HG03575 (cell line): Measurements from ENCODE around the gene FZD8.
"Not testable (repeated sequence)": the region's sequence is repeated elsewhere in the genome, so short reads cannot be mapped to it uniquely, and the experiment has no call there.

ENCODE experiments used
- ATAC-seq: cut with Tn5 transposase; IDR thresholded peaks from one replicate; pipeline ENCODE4 v1.9.1; 2021; ENCODE audit not compliant: unreplicated experiment, insufficient number of reproducible peaks, low FRiP score; ENCODE audit errors: extremely low read depth

FZD8 gene

GRCh38 chr10:35642035-35642792, at the start of gene FZD8:
FZD8 (minus strand) TSS chr10:35642296; CDS start chr10:35641429, 867 bp downstream.
- peak; percentile 62 for ATAC-seq

- no peak for ATAC-seq
Measured at GRCh38 chr10:35691522-35692236, 49.6 kb upstream of the FZD8 start.

- no peak for ATAC-seq
Measured at GRCh38 chr10:35690534-35690933, 48.4 kb upstream of the FZD8 start.

GRCh38 chr10:35685858-35686257, 43.8 kb upstream of the FZD8 start:
- ATAC-seq = not testable (repeated sequence)

GRCh38 chr10:35685402-35685801, 43.3 kb upstream of the FZD8 start:
- no peak for ATAC-seq

- ATAC-seq = no peak
Measured at GRCh38 chr10:35684586-35684985, 42.5 kb upstream of the FZD8 start.

- ATAC-seq = no peak
Measured at GRCh38 chr10:35675846-35676245, 33.8 kb upstream of the FZD8 start.

GRCh38 chr10:35674843-35675242, 32.7 kb upstream of the FZD8 start:
- no peak for ATAC-seq

GRCh38 chr10:35668865-35669650, 27.0 kb upstream of the FZD8 start:
- ATAC-seq = no peak

- no peak for ATAC-seq
Measured at GRCh38 chr10:35667971-35668370, 25.9 kb upstream of the FZD8 start.

- ATAC-seq = no peak
Measured at GRCh38 chr10:35667270-35667889, 25.3 kb upstream of the FZD8 start.

- no peak for ATAC-seq
Measured at GRCh38 chr10:35661236-35661635, 19.1 kb upstream of the FZD8 start.

GRCh38 chr10:35659456-35659855, 17.4 kb upstream of the FZD8 start:
- ATAC-seq = no peak

- no peak for ATAC-seq
Measured at GRCh38 chr10:35657621-35658020, 15.5 kb upstream of the FZD8 start.

- ATAC-seq = no peak
Measured at GRCh38 chr10:35652824-35653223, 10.7 kb upstream of the FZD8 start.

- ATAC-seq = no peak
Measured at GRCh38 chr10:35650894-35651293, 8.8 kb upstream of the FZD8 start.

GRCh38 chr10:35644050-35644950, 2.2 kb upstream of the FZD8 start:
- no peak for ATAC-seq
